ENCODE results near the gene SHISA2. TPM values are rescaled to one million over a fixed set of nuclear protein-coding genes. Genes with fewer than 3 reads are reported as not detected.
A peak's percentile ranks its signal among the peaks of the same experiment; 100 is the strongest.

The SHISA2 gene
- total and polyA plus RNA-seq, 2 donors (not counting 1 experiment from before 2014, with no cell fraction given), result under 0.01 to 0.02 TPM

GRCh38 chr13:26053418-26053980 is 1.7 kb upstream of the SHISA2 start:
- no peak for DNase-seq (ENCODE audit: low read depth in 2 of 2)
- no peak overlapping the region for H3K4me2 ChIP-seq (ENCODE audit: extremely low read depth, insufficient read depth, low read length)
- H4K20me1 ChIP-seq (ENCODE audit: control insufficient read depth, extremely low read depth, insufficient read depth, low read length), result no peaks in the 10 kb centered on the region
- TF ChIP-seq CTCF (conservative IDR thresholded peaks at IDR 0.05 in 1 of 2, IDR thresholded peaks at IDR 0.05 in 1 of 2; ENCODE audit: low read depth in 1 of 2, low read length in 2 of 2) (no peak), EZH2 (IDR thresholded peaks at IDR 0.05; ENCODE audit: low read length, missing control alignments) (no peak)
- no peak overlapping the region for H3K4me3 ChIP-seq (replicated peaks in 1 of 4; ENCODE audit: control extremely low read depth in 1 of 4, insufficient read depth in 1 of 4, low read depth in 3 of 4, low read length in 4 of 4)
- no peak overlapping the region for H3K27ac ChIP-seq (ENCODE audit: insufficient read depth, low read length)
- H2AFZ ChIP-seq (ENCODE audit: low read length), result no peak overlapping the region
- H3K9me3 ChIP-seq (ENCODE audit: control insufficient read depth, insufficient read depth, low read depth, low read length), result no peaks in the 10 kb centered on the region
- H3K9ac ChIP-seq (ENCODE audit: insufficient read depth, low read length), result no peak overlapping the region
- no peaks in the 10 kb centered on the region for H3K79me2 ChIP-seq (ENCODE audit: control insufficient read depth, insufficient read depth, low read length)
- peaks cover 32% of the 10 kb centered on the region for H3K27me3 ChIP-seq (ENCODE audit: control insufficient read depth, insufficient read depth, low read length)
- H3K4me1 ChIP-seq (ENCODE audit: control insufficient read depth, extremely low read depth, insufficient read depth, low read length), result no peaks in the 10 kb centered on the region
- no peaks in the 10 kb centered on the region for H3K36me3 ChIP-seq (ENCODE audit: control insufficient read depth, insufficient read depth, low read length)

GRCh38 chr13:26052337-26052736 is 521 bp upstream of the SHISA2 start:
- Histone ChIP-seq H3K36me3 (ENCODE audit: control insufficient read depth, insufficient read depth, low read length) (no peaks in the 10 kb centered on the region), H3K4me3 (replicated peaks in 1 of 4; ENCODE audit: control extremely low read depth in 1 of 4, insufficient read depth in 1 of 4, low read depth in 3 of 4, low read length in 4 of 4) (peak overlapping the region in 1 of 4 experiments; percentile 45), H3K79me2 (ENCODE audit: control insufficient read depth, insufficient read depth, low read length) (no peaks in the 10 kb centered on the region), H3K4me1 (ENCODE audit: control insufficient read depth, extremely low read depth, insufficient read depth, low read length) (no peaks in the 10 kb centered on the region), H4K20me1 (ENCODE audit: control insufficient read depth, extremely low read depth, insufficient read depth, low read length) (no peaks in the 10 kb centered on the region), H3K9ac (ENCODE audit: insufficient read depth, low read length) (no peak overlapping the region), H3K27me3 (ENCODE audit: control insufficient read depth, insufficient read depth, low read length) (peaks cover 32% of the 10 kb centered on the region), H3K4me2 (ENCODE audit: extremely low read depth, insufficient read depth, low read length) (no peak overlapping the region), H3K27ac (ENCODE audit: insufficient read depth, low read length) (no peak overlapping the region), H2AFZ (ENCODE audit: low read length) (no peak overlapping the region), H3K9me3 (ENCODE audit: control insufficient read depth, insufficient read depth, low read depth, low read length) (no peaks in the 10 kb centered on the region)
- peak; percentile 47 for TF ChIP-seq EZH2 (IDR thresholded peaks at IDR 0.05; ENCODE audit: low read length, missing control alignments)
- TF ChIP-seq CTCF (conservative IDR thresholded peaks at IDR 0.05 in 1 of 2, IDR thresholded peaks at IDR 0.05 in 1 of 2; ENCODE audit: low read depth in 1 of 2, low read length in 2 of 2), result no peak
- no peak for DNase-seq (ENCODE audit: low read depth in 2 of 2)

GRCh38 chr13:26051231-26051656 is 572 bp downstream of the SHISA2 start:
- Histone ChIP-seq H3K36me3 (ENCODE audit: control insufficient read depth, insufficient read depth, low read length) (no peaks in the 10 kb centered on the region), H3K9me3 (ENCODE audit: control insufficient read depth, insufficient read depth, low read depth, low read length) (no peaks in the 10 kb centered on the region), H2AFZ (ENCODE audit: low read length) (no peak overlapping the region), H3K27me3 (ENCODE audit: control insufficient read depth, insufficient read depth, low read length) (peaks cover 32% of the 10 kb centered on the region), H3K79me2 (ENCODE audit: control insufficient read depth, insufficient read depth, low read length) (no peaks in the 10 kb centered on the region), H3K9ac (ENCODE audit: insufficient read depth, low read length) (no peak overlapping the region), H3K4me3 (replicated peaks in 1 of 4; ENCODE audit: control extremely low read depth in 1 of 4, insufficient read depth in 1 of 4, low read depth in 3 of 4, low read length in 4 of 4) (no peak overlapping the region), H3K27ac (ENCODE audit: insufficient read depth, low read length) (no peak overlapping the region), H3K4me2 (ENCODE audit: extremely low read depth, insufficient read depth, low read length) (no peak overlapping the region), H4K20me1 (ENCODE audit: control insufficient read depth, extremely low read depth, insufficient read depth, low read length) (no peaks in the 10 kb centered on the region), H3K4me1 (ENCODE audit: control insufficient read depth, extremely low read depth, insufficient read depth, low read length) (no peaks in the 10 kb centered on the region)
- peak in 1 of 2 donors; percentile 33 for DNase-seq (ENCODE audit: low read depth in 2 of 2)
- TF ChIP-seq CTCF (conservative IDR thresholded peaks at IDR 0.05 in 1 of 2, IDR thresholded peaks at IDR 0.05 in 1 of 2; ENCODE audit: low read depth in 1 of 2, low read length in 2 of 2) (no peak), EZH2 (IDR thresholded peaks at IDR 0.05; ENCODE audit: low read length, missing control alignments) (peak; percentile 50)
